T47D (cell line): Measurements from ENCODE around the gene C1orf21.

Source experiments
- DNase-seq, 2 experiments: peaks; one replicate each; pipeline versions ENCODE4 v3.0.0 to v3.0.0-alpha.2; 2011 to 2012; ENCODE audit warnings: low read depth in 1 of 2, low spot score in 1 of 2
- JUND ChIP-seq: IDR thresholded peaks from 2 replicates; pipeline ENCODE4 v1.6.1; 2012; ENCODE audit warnings: low read depth
- in situ Hi-C: cut with HindIII; loops from 2 replicates; pipeline ENCODE4 v1.10.0; 2016; ENCODE audit warnings: low sequenced_read_pairs, low pct_unique_long_range_greater_than_20kb

Gene C1orf21

DNA sequence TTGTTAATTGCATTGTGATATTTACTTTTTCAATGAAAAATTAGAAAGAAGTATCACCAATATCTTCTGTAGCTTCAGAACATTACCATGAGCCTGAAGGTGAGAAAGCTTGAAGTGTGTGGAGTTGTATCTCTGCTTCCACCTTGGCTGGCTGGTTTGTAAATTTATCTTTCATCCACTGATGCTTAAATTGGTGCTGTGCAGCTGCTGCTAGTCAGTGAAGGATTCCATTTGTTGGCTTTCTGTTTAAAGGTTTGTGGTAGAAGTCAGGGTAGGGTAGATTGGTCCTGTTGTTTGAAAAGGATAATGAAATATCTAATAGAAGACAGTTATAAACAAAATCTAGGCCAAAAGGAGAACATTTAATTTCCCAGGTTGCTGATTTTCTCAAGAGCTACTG, 105.7 kb downstream of the C1orf21 start:
- no peak for TF ChIP-seq JUND
- in situ Hi-C loops: no loop called here

DNA sequence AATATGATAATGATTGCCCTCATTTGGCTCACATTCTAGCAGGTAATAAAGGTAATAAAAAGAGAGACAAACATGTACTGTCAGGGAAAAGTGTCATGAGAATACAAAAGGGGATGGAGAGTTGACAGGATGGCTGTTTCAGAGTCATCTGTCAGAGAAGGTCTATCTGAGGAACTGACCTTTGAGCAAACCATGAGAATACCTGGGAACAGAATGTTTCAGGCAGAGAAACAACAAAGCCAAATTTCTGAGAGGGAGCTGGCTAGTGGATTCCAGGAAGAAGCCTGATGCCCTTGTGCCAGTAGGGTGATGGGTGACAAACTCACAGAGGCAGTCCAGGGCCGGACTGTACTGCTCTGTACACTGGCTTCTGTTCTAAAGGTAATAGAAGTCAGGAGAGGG, 107.2 kb downstream of the C1orf21 start:
- TF ChIP-seq JUND: no peak
- no peak for DNase-seq
- in situ Hi-C loops: no loop called here

More for the DNA sequence above, 105.7 kb downstream of the C1orf21 start:
- DNase-seq: no peak

DNA sequence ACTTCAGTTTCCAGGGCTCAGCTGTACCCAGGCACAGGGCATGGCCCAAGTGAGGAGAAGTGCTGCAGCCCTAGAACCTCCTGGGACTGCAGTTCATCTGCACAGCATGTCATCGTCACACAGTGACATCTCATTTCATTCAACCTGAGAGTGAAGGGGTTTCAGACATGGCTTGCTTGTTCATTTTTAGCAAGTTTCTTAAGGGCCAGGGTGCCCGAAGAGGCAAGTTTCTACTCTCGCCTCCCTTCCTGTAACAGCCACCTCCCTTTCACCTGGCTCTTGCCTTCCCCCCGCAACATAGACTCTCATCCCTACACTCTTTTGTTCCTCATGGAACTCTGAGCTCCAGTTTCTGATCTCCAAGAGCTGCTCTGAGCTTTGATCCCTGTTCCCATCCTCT, 108.1 kb downstream of the C1orf21 start:
- DNase-seq: no peak
- in situ Hi-C loops: no loop called here
- TF ChIP-seq JUND: no peak

DNA sequence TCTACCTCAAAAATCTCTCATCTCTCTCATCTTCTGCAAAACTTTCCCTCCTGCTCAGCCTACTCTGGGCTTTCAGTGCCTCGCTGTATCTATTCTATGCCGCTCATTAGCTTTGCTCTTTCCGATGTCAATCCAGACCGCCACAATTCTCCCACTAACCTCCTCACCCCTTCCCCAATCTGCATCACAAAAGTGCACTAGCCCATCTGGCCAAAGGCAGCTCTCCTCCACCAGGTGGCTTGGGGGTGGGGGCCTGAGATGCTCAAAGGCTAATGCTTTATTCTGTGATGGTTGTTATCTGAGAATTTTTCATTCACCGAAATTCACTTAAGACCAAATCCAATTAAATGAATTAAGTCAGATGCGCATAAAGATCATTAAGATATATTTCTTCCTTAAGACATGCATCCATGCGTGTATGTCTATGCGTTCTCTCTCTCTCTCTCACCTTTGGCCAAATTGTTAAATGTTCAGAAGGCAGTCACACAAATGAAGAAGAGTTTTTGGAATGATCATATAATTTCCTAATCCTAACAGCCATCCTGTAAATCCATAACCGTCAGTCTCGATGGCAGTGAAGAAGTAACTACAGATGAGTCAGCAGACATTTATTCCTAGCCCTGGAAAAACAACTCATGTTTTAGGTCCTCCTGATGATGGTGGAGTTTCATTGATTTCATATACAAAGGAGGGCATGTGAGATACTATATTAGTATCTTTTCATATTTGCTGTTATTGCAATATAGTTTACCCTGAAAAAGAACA, 111.3 kb downstream of the C1orf21 start:
- no peak for DNase-seq
- no peak for TF ChIP-seq JUND
- in situ Hi-C loops: no loop called here

DNA sequence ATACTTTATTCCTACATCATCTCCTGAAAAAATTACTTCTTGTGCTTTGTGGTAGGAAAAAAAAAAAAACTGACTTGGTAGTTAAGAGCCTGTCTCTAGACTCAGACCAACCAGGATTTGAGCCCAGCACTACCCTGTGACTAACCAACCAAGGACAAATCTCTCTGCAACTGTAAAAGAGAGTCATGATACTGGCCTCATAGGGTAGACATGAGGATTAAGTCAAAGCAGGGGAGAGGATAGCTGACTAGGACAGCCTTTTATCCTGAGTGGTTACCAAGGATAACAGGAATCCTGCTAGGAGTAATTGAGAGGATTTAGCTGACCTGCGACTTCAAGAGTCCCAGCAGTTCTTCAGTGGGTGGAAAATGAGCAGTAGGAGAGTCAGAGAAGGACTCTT, 112.8 kb downstream of the C1orf21 start:
- DNase-seq: no peak
- in situ Hi-C loops: no loop called here
- TF ChIP-seq JUND: no peak

DNA sequence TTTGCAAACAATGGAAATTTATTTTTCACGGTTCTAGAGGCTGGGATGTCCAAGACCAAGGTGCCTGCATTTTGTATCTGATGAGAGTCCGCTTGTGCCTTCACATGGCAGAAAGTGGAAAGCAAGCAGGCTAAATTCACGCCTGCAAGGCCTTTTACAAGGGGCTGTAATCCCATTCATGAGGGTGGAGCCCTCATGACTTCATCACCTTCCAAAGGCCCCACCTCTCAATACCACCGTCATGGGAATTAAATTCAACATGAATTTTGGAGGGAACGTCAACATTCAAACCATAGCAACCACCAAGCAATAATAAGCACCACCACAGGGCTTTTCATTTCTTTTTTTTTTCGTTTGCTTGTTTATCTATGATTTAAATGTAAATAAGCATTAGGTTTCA, 115.3 kb downstream of the C1orf21 start:
- in situ Hi-C loops: no loop called here
- DNase-seq: no peak
- TF ChIP-seq JUND: no peak

DNA sequence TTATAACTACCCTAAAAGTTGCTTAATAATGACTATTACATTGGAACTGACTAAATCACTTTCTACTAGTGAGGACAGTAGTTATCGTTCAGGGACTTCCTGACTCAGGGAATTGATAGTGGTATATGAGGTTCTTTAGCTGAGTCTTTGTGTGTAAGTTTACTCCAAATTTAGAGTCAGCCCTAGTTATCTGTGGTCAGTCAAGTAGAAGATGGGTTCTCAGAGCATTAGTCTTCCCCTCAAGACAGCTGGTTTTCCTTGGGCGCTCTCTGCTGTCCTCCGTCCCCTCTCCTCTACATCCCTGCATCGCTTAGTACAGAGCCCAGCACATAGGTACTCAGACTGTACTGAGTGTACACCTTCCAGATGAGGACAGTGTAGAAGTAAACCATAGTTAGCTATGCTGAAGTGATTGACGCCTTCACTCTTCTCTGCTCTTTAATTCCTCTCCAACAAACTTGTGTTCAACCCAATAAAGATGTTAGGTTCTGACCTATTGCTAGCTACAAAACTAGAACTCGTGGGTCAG, 116.5 kb downstream of the C1orf21 start:
- no peak for TF ChIP-seq JUND
- in situ Hi-C loops: no loop called here
- no peak for DNase-seq

DNA sequence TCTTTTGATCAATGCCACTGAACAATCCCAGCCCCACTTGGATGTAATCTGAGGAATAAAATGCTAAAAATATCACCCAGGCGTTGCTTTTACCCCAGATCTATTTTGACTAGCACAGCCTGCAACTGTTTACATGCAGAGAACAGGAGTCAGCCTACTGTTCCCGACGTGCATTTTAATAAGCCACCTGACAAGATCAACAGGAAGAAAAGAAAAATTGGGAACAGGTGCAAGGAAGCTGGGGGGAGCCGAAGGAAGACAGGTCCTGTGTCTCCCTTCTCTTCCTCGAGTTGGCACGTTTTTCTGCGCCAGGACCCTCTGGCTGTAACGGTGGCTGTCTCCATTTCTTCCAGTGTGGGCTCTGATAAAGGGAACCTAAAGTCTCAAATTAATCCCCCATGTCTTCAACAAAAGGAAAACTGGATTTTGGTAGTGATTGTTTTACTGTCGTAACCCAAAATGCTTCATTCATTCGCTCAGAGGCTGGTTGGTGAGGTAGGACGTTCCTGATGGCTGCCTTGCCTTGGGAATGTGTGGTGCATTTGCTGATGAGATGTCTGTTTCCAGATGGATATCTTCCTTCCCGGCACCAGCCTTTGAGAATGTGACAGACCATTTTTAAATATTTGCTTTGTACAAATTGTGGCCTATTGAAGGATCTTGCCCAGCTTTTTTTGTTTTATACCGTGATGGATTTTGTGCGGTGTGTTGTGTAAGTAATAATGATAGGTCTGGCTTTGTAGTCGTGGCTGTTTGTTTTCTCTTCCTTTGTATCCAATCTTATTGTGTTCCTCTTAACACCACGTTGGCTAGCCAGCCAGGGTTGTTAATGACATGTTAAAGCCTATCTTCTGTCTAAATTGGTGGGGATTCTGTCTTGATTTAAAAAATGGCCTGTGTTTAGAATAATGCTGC, 117.5 kb downstream of the C1orf21 start:
- DNase-seq: peak in 1 of 2 experiments; percentile 20
- TF ChIP-seq JUND: no peak
- in situ Hi-C loops: no loop called here

DNA sequence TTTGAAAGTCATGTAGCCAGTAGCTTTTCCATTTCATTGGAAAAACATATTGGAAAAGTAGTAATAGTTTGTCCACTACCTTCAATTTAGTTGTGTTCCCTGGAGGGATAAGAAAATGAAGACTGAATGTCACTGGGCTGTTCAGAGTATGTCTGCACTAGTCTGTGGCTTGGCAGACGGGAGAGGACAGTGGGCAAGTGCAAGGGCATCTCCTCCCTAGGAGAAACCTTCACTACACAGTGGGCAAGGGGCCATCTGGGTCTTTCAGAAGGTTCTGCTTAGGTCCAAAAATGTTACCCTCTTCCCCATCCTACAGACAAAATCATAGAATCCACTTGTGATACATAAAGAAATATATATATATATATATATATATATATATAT, 118.1 kb downstream of the C1orf21 start:
- no peak for TF ChIP-seq JUND
- in situ Hi-C loops: no loop called here
- DNase-seq: no peak

DNA sequence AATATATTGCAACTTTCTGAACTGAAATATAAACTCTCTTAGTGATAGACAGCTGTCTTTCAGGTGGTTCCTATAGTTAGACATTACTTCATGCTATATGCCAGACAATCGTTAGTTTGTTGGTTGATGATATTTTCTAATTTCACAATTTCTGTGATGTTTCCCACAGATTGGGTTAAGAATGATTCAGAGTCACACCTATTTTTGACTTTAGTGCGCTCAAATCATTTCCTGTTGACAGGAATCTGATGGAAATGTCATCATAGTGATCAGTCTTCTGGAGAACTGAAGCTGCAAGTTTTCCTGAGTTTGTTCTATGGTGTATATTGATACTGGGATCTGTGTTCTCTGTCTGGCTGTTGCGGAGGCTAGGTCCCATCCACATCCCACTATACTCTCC, 119.7 kb downstream of the C1orf21 start:
- TF ChIP-seq JUND: no peak
- no peak for DNase-seq
- in situ Hi-C loops: no loop called here

DNA sequence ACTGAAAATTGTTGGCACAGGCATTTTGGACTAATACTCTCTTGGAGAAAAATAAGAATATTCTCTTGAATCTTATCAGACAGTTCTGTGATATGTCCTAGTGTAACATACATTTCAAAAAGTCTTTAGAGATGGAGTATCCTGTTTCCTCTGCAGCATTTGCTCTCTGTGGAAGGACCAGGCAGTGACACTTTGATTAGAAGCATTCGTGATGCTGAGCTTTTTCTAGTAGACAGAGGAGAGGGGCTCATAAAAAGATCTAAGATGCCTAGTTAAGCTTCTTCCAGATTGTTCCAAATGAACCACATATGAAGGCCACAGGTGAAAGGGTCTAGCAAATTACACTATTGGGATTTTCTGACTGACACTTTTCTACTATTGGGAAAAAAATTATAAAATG, 120.3 kb downstream of the C1orf21 start:
- no peak for DNase-seq
- no peak for TF ChIP-seq JUND
- in situ Hi-C loops: no loop called here

DNA sequence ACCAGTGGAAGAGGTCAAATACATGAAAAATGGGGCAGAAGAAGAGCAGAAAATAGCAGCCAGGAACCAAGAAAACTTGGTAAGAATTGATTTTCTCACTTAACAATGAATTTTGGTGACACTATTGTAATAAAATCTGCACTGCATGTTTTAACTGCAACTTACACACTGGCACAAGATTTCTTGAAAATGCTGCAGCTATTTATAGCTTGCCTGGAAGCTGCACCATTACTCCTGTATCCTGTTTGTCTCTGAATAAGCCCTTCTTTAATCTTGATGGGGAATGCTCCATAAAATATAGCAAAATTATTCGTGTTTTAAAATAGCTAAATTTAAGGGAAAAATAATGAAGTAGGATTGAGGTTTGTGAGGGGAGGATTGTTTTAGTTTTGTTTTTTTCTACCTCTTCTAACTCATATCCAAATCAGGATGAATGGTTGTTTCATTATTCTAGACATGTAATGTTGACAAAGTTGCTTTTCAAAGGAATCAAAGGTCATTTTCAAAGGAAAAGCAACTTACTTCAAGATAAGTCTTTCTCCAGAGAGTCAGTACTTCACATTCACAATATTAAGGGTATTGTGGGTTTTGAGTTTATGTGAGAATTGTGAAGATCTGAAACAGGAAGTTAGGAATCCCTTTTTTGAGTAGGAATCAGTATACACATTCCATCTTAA, 120.9 kb downstream of the C1orf21 start:
- DNase-seq: no peak
- no peak for TF ChIP-seq JUND
- in situ Hi-C loops: no loop called here
